GF-D8 (cell line): Measurements from ENCODE around the gene VAPB.

Experiments
- DNase-seq: peaks from one replicate; lab custom pipeline; 2025; lab: John Stamatoyannopoulos, UW

Gene VAPB

GRCh38 chr20:58461899-58462298 is 72.9 kb downstream of the VAPB start:
- no peak for DNase-seq

GRCh38 chr20:58463256-58463655 is 74.2 kb downstream of the VAPB start:
- DNase-seq = no peak

- DNase-seq = no peak
These were observed 75.8 kb downstream of the VAPB start for GRCh38 chr20:58464838-58465237.

GRCh38 chr20:58466095-58466708 is 77.2 kb downstream of the VAPB start:
- DNase-seq = no peak

- DNase-seq = no peak
These were observed 77.9 kb downstream of the VAPB start for GRCh38 chr20:58466729-58467571.

- DNase-seq = no peak
These were observed 78.8 kb downstream of the VAPB start for GRCh38 chr20:58467572-58468527.

- DNase-seq = no peak
These were observed 80.6 kb downstream of the VAPB start for GRCh38 chr20:58469616-58470015.

GRCh38 chr20:58470336-58471192 is 81.5 kb downstream of the VAPB start:
- DNase-seq = no peak

GRCh38 chr20:58471193-58472164 is 82.5 kb downstream of the VAPB start:
- DNase-seq = no peak

- no peak for DNase-seq
These were observed 83.4 kb downstream of the VAPB start for GRCh38 chr20:58472273-58473018.

- no peak for DNase-seq
These were observed 84.7 kb downstream of the VAPB start for GRCh38 chr20:58473453-58474425.

GRCh38 chr20:58475466-58475865 is 86.4 kb downstream of the VAPB start:
- DNase-seq = no peak

- no peak for DNase-seq
These were observed 89.2 kb downstream of the VAPB start for GRCh38 chr20:58478141-58478805.

GRCh38 chr20:58479726-58480440 is 90.9 kb downstream of the VAPB start:
- no peak for DNase-seq

- no peak for DNase-seq
These were observed 91.7 kb downstream of the VAPB start for GRCh38 chr20:58480551-58481336.

- DNase-seq = no peak
These were observed 92.5 kb downstream of the VAPB start for GRCh38 chr20:58481481-58482021.
